Thyroid gland (tissue), 4 donors: Measurements from ENCODE around the gene CA12. TPM values are rescaled to one million over a fixed set of nuclear protein-coding genes. Genes with fewer than 3 reads are reported as not detected.

ENCODE experiments used
- DNase-seq, 2 donors: peaks; one replicate each; pipeline ENCODE4 v3.0.0-alpha.2; 2019
- H3K27ac ChIP-seq, 3 donors: fragments of 200-600 bp; sonication (generic); 1 replicate in 2 of 3; 2 replicates in 1 of 3; pipeline ENCODE4 v1.5.1; 2016 to 2019; ENCODE audit warnings: mild to moderate bottlenecking in 1 of 3, moderate library complexity in 1 of 3
- H3K27me3 ChIP-seq: fragments of 200-600 bp; sonication (generic); one replicate; pipeline ENCODE4 v1.5.1; 2019
- H3K36me3 ChIP-seq, 2 donors: fragments of 200-600 bp; sonication (generic); one replicate each; pipeline ENCODE4 v1.5.1; 2016 to 2019
- H3K4me1 ChIP-seq, 2 donors: fragments of 200-600 bp; sonication (generic); one replicate each; pipeline ENCODE4 v1.5.1; 2017 to 2019
- H3K4me3 ChIP-seq, 3 donors: fragments of 200-600 bp; sonication (generic); replicated peaks in 1 of 3; 1 replicate in 2 of 3; 2 replicates in 1 of 3; pipeline ENCODE4 v1.5.1; 2016; ENCODE audit warnings: mild to moderate bottlenecking in 1 of 3
- H3K9me3 ChIP-seq: fragments of 200-600 bp; sonication (generic); one replicate; pipeline ENCODE4 v1.5.1; 2017
- CTCF ChIP-seq, 6 experiments: fragments of 200-600 bp in 3 of 6; fragments of 450-650 bp in 3 of 6; sonication (generic) in 3 of 6; IDR thresholded peaks; one replicate each; pipeline ENCODE4 v1.5.1; 2016 to 2019; ENCODE audit warnings: antibody characterized with exemption in 6 of 6, mild to moderate bottlenecking in 2 of 6, inconsistent platforms in 1 of 6, moderate library complexity in 1 of 6
- POLR2A ChIP-seq, 2 donors: fragments of 450-650 bp; IDR thresholded peaks; one replicate each; pipeline ENCODE4 v1.6.1; 2017; ENCODE audit warnings: antibody characterized with exemption in 2 of 2, mild to moderate bottlenecking in 2 of 2, moderate library complexity in 1 of 2
- WGBS, 2 donors: methylation state at CpG; one replicate each; pipeline ENCODE4 v1.1.5; 2017; 5-methylcytosine and 5-hydroxymethylcytosine counted together
- intact Hi-C: fragments of 100-400 bp; cut with DNase I; formaldehyde crosslinking; loops from one replicate; pipeline ENCODE4 v1.15.1; 2023
- total RNA-seq, 4 donors: library from RNA; depleted of rRNA; stranded (reverse); fragments of >200 nt; gene quantifications; one replicate each; pipeline ENCODE4 v1.2.3, GENCODE V29; 2016

The CA12 gene
- total RNA-seq, 4 donors from 2014 or later: 0.33 to 21.9 (median 4.3) TPM

GRCh38 chr15:63407612-63408011 is 26.0 kb upstream of the CA12 start:
- intact Hi-C loops: no loop called here
- no peaks in the 10 kb centered on the region for H3K27me3 ChIP-seq
- H3K9me3 ChIP-seq: no peaks in the 10 kb centered on the region
- H3K4me3 ChIP-seq: no peak overlapping the region
- WGBS, 2 donors: 69 to 73% methylated on average over 5 of the region's 5 CpGs
- no peaks in the 10 kb centered on the region for H3K4me1 ChIP-seq
- no peak for TF ChIP-seq CTCF (IDR thresholded peaks at IDR 0.05)
- TF ChIP-seq POLR2A (IDR thresholded peaks at IDR 0.05): no peak
- DNase-seq: no peak
- H3K27ac ChIP-seq: no peak overlapping the region
- H3K36me3 ChIP-seq: no peaks in the 10 kb centered on the region

- no peaks in the 10 kb centered on the region for H3K36me3 ChIP-seq
- no peak overlapping the region for H3K4me3 ChIP-seq
- DNase-seq: no peak
- H3K4me1 ChIP-seq: no peaks in the 10 kb centered on the region
- intact Hi-C loops: no loop called here
- no peak overlapping the region for H3K27ac ChIP-seq
- 89 to 92% methylated on average over 9 of the region's 9 CpGs for WGBS, 2 donors
- TF ChIP-seq POLR2A (IDR thresholded peaks at IDR 0.05) (no peak), CTCF (IDR thresholded peaks at IDR 0.05) (no peak)
- no peaks in the 10 kb centered on the region for H3K27me3 ChIP-seq
- H3K9me3 ChIP-seq: no peaks in the 10 kb centered on the region
These were observed 24.2 kb upstream of the CA12 start for GRCh38 chr15:63405683-63406390.

GRCh38 chr15:63405159-63405558 is 23.5 kb upstream of the CA12 start:
- WGBS, 2 donors: 88 to 91% methylated on average over 5 of the region's 5 CpGs
- no peaks in the 10 kb centered on the region for H3K9me3 ChIP-seq
- no peaks in the 10 kb centered on the region for H3K36me3 ChIP-seq
- TF ChIP-seq CTCF (IDR thresholded peaks at IDR 0.05): no peak
- no peak for TF ChIP-seq POLR2A (IDR thresholded peaks at IDR 0.05)
- H3K27ac ChIP-seq: no peak overlapping the region
- intact Hi-C loops: no loop called here
- no peaks in the 10 kb centered on the region for H3K27me3 ChIP-seq
- H3K4me1 ChIP-seq: no peaks in the 10 kb centered on the region
- no peak overlapping the region for H3K4me3 ChIP-seq
- DNase-seq: no peak

GRCh38 chr15:63403254-63403945 is 21.8 kb upstream of the CA12 start:
- Histone ChIP-seq H3K27me3 (no peaks in the 10 kb centered on the region), H3K36me3 (no peaks in the 10 kb centered on the region), H3K4me3 (no peak overlapping the region), H3K4me1 (no peaks in the 10 kb centered on the region), H3K9me3 (no peaks in the 10 kb centered on the region), H3K27ac (no peak overlapping the region)
- TF ChIP-seq POLR2A (IDR thresholded peaks at IDR 0.05): no peak
- TF ChIP-seq CTCF (IDR thresholded peaks at IDR 0.05): no peak
- intact Hi-C loops: loop anchor here (2.0 kb wide), 1 partner anchor 113 kb away; no protein-coding TSS in a partner anchor
- 83 to 84% methylated on average over 11 of the region's 11 CpGs for WGBS, 2 donors
- no peak for DNase-seq
